EH (cell line): Measurements from ENCODE around the gene MYOF.
A peak's percentile ranks its signal among the peaks of the same experiment; 100 is the strongest.
"Not testable (repeated sequence)": the region's sequence is repeated elsewhere in the genome, so short reads cannot be mapped to it uniquely, and the experiment has no call there.

Source experiments
- DNase-seq: peaks from one replicate; pipeline ENCODE4 v3.0.0-alpha.2; 2015; ENCODE audit warnings: low read depth

The MYOF gene

DNA sequence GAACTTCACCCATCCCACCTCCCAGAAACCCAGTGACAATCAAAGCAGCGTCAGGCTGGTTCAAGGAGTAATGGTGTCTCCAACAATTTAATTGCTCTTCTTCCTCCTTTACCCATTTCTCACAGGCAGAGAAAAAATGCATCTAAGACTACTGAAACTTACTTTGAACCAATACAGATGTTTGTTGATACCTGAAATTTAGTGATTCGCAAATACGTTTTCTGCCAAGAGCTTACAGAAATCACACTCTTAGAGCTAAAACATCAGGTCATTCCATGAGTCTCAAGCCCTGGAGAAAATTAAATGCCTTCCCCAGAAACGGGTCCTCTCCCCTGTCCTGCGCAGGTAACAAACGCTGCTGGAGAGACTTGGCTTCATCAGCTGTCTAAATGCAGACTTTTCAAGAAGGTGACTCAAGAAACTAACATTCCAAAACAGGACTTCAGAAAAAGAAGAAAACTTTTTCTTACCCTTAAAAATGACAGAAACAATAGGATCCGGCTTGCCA, 443 bp downstream of the MYOF start:
- no peak for DNase-seq

- no peak for DNase-seq
Observed at GRCh38 chr10:93478873-93479272, 3.3 kb downstream of the MYOF start.

- DNase-seq, result peak; percentile 60
Observed at GRCh38 chr10:93476756-93477155, 5.4 kb downstream of the MYOF start.

DNA sequence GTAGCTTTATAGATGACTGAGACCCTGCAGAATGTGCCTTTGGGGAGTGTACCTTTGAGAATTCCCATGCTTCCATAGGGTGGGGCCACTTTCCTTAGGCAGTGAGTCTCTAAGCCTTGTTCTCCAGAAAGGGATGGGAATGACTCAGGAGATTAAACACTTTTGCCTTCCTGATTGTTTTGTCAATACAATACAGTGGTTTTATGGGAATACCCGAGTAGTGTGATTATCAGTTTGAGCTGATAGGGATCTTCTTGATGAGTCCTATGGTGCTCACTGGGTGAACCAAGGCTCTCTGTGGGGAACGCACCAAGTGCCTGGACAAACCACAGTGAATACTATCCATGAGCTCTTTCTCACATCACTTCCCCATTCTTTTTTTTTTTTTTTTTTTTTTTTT, 6.3 kb downstream of the MYOF start:
- peak; percentile 87 for DNase-seq

GRCh38 chr10:93475227-93475626, 6.9 kb downstream of the MYOF start:
- DNase-seq, result no peak

GRCh38 chr10:93473804-93474472, 8.2 kb downstream of the MYOF start:
- DNase-seq, result no peak

DNA sequence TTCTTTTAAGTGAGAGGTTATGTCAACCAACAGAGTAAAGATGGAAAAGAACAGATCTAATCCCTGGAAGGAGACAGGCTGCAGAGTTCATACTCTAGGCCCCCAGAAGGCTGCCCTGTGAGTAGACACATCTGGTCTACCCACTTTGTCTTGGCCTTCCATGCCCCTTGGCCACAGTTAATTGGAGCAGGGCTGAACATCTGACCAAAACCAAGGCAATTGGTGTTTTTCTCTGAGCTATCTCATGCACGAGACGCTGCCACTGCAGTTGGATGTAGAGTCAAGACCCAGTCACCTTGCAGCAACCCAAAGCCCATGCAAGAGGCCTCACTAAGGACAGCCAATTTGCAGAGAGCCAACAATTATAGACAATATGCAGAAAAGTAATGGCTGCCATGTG, 9.0 kb downstream of the MYOF start:
- no peak for DNase-seq

DNA sequence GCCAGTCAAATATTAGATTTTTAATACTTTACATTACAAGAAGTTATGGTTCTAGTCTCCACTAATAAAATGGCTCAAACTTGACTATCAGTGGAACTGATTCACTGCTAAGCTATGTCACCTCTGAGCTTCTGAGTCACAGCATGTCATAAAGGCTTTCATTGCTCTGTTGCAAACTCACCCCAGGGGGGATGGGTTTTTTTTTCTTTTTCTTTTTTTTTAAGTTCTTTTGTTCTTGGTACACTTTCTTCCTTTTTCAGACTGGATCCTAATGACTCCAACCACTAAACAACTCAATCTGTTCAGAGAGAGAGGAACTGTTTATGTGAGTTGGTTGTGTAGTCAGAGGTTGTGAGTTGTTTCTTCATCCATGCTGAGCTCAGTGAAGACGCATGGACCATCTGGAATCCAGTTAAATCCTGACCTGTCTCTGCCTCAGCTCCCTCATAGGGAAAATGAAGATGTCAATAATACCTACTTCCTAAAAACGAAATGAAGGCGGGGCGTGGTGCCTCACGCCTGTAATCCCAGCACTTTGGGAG, 11.0 kb downstream of the MYOF start:
- peak; percentile 98 for DNase-seq

DNA sequence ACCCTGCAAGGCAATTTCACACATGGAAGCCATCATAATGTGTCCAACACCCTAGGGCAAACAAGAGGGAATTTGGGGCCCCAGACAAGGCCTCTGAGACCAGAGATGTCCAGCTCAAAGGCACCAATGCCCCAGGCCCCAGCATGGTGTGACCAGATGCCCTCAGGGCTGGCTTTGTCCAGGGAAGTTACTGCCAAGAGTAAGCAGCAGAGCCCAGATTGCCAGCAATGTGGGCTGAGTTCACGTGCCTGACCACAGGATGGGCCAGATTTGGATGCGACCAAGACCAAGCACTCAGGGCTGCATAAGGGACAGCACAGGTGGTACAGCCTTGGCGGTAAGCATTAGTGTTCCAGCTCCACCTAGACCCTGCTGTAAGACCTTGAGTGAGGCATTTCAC, 12.7 kb downstream of the MYOF start:
- peak; percentile 66 for DNase-seq

GRCh38 chr10:93468461-93469213, 13.5 kb downstream of the MYOF start:
- DNase-seq, result peak; percentile 98

DNA sequence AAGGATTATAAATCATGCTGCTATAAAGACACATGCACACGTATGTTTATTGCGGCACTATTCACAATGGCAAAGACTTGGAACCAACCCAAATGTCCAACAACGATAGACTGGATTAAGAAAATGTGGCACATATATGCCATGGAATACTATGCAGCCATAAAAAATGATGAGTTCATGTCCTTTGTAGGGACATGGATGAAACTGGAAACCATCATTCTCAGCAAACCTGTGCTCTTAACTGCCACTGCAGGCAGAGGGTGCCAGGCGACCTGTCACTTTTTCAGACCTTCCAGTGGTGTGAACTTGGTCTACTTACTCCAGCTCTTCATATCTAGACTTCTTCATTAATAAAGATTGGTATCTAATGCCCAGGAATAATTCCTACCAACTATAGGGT, 14.5 kb downstream of the MYOF start:
- not testable (repeated sequence) for DNase-seq

GRCh38 chr10:93465806-93466675, 16.1 kb downstream of the MYOF start:
- peak; percentile 99 for DNase-seq

DNA sequence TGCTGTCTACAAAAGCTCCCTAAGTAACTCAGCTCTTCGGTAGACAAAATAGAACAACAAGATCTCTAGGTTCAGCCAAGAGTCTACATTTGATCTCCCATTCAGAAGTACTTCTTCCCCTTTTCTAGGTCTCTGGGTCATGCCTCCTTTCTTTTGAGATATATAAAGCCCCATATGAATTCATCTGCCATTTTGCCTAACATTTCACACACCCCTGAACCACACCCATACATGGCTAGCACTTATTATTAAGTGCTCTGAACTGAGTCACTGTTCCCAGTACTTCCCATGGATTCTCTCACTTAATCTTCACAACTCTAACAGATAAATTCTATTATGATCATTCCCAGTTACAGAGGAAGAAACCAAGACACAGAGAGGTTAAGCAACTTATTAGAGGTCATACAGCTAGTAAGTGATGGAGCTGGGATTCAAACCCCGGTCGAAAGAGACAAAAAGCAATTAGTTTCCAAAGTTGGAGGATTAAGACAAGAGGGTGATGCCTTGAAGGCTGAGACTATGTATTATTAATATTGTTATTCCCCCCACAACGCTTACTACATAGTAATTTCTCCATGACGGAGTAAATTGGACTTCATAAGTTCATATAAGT, 17.3 kb downstream of the MYOF start:
- peak; percentile 59 for DNase-seq

DNA sequence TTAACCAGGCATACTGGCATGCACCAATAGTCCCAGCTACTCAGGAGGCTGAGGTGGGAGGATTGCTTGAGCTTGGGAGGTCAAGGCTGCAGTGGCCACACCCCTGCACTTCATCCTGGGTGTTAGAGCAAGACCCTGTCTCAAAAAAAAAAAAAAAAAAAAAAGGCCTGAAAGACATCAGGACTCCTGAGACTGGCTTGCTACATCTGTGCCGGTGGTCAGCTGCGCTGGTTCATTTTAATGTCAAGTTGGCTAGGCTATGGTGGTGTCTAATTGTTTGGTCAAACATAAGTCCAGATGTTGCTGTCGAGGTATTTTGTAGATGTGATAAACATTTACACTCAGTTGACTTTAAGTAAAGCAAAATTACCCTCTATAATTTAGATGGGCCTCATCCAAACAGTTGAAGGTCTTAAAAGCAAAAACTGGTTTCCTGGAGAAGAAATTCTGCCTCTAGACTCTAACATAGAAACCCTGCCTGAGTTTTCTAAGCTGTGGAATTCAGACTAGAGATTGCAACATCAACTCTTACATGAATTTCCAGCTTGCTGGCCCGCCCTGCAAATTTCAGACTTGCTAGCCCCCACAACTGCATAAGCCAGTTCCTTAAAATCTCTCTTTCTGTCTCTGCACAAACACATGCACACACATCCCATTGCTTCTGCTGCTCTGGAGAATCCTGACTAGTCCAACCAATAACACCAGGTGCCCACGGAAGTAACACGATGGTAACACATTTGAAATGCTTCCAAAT, 18.2 kb downstream of the MYOF start:
- DNase-seq, result peak; percentile 82

DNA sequence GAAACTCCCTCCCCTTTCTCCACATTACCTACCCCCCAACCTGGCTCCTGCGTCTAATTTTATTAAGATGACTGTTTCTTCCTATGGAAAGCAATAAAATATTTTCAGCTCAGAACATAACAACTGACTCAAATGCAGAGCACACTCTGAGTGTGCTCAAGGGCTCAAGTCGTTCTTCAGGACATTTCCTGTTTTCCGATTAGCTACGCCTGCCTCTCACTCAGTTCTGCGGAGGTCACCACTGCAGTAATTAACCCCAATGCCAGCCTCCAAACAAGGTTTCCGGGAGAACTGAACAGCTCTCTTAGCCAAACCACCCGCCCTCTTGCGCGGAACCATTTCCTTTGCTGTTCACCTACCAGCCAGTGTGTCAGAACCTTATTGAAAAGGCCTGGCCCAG, 19.3 kb downstream of the MYOF start:
- DNase-seq, result peak; percentile 85

- DNase-seq, result no peak
Observed at GRCh38 chr10:93462371-93462770, 19.8 kb downstream of the MYOF start.

GRCh38 chr10:93461807-93462178, 20.3 kb downstream of the MYOF start:
- peak; percentile 48 for DNase-seq

DNA sequence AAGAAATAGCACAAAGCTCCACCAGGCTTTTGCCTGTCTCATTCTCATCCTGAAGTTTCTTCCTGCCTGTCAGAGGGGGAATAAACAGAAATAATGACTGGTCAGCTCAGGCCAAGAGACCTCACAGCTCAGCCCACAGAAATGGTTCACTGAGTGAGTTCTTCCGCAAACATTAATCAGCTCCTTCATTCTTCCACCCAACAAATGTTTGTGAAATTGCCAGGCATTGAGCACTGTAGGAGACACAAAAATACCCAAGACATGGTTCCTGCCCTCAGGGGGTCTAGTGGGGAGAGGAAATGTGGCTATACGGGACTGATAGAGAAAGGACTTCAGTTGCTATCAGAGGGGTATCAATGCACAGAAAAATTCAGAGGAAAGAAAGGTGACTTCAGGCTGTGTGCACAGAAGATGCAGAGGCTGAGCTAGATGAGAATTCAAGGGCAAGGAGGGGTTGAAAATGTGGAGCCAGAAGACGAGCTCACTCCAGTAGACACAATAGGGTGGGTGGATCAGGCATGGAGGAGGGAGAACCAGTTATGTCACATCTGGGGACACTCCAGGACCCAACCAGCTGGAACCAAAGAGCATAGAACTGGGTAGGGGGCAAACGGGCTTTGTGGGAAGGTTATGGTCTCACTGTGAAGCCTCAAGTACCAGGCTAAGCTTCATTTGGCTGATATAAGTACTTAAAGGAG, 20.9 kb downstream of the MYOF start:
- peak; percentile 90 for DNase-seq

- DNase-seq, result no peak
Observed at GRCh38 chr10:93459466-93459865, 22.7 kb downstream of the MYOF start.

DNA sequence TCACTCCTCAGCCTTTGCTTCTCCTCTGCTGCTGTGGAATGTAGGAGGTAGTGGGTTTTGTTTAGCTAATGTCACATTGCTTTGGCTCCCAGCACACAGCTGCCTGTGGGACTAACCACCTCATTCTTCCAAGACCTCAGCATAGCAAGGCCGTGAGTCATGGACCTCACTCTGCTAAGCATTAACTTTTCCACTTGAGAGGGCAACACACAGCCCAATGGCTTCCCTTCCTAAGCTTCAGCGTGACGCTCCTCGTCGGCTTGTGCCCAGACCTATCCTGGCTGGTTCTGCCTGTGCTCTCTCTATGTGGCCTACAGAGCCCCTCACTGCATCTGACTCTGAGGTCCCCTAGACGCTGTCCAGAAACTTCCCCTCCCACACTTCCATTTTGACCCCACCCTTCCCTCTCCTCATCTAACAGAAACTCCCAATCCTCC, 23.3 kb downstream of the MYOF start:
- peak; percentile 100 for DNase-seq
